Activated T-cell treated with anti-CD3 and anti-CD28 coated beads, Interleukin-2, amount 50 U/mL, for 4 hours (primary cell): ENCODE data around the gene PTPRM. TPM values are rescaled to one million over a fixed set of nuclear protein-coding genes. Genes with fewer than 3 reads are reported as not detected.

ENCODE experiments used
- ATAC-seq, 2 donors: fragments of 200-7000 bp; cut with Tn5 transposase; one replicate each; pipeline ENCODE4 v1.10.0; 2021
- DNase-seq: peaks from one replicate; pipeline ENCODE4 v3.0.0-alpha.2; 2020
- H3K27me3 Mint-ChIP-seq: one replicate; pipeline ENCODE4 v1.8.0; 2021; ENCODE audit warnings: low read depth, mixed read lengths
- H3K36me3 Mint-ChIP-seq: one replicate; pipeline ENCODE4 v1.8.0; 2022; ENCODE audit warnings: mixed read lengths; ENCODE audit not compliant: insufficient read depth
- H3K4me1 Mint-ChIP-seq: one replicate; pipeline ENCODE4 v1.8.0; 2021; ENCODE audit warnings: low read depth, mixed read lengths
- H3K4me3 Mint-ChIP-seq: one replicate; pipeline ENCODE4 v1.8.0; 2021; ENCODE audit warnings: mild to moderate bottlenecking, moderate library complexity, mixed read lengths
- H3K9me3 Mint-ChIP-seq: one replicate; pipeline ENCODE4 v1.8.0; 2021; ENCODE audit warnings: mixed read lengths
- total RNA-seq, 3 donors: library from RNA; stranded (reverse); gene quantifications; one replicate each; pipeline ENCODE4 v1.2.1, GENCODE V29; 2021

The PTPRM gene
- total RNA-seq, 3 donors from 2014 or later: 1.5 to 3.5 (median 2.3) TPM

GRCh38 chr18:8300751-8301410, 733.8 kb downstream of the PTPRM start:
- no peak for ATAC-seq
- H3K4me3 Mint-ChIP-seq: no peak overlapping the region

GRCh38 chr18:8301427-8302172, 734.5 kb downstream of the PTPRM start:
- no peaks in the 10 kb centered on the region for H3K27me3 Mint-ChIP-seq

More at GRCh38 chr18:8300751-8301410, 733.8 kb downstream of the PTPRM start:
- no peak for DNase-seq
- H3K4me1 Mint-ChIP-seq: no peaks in the 10 kb centered on the region
- H3K36me3 Mint-ChIP-seq: no peaks in the 10 kb centered on the region
- H3K9me3 Mint-ChIP-seq: no peaks in the 10 kb centered on the region
- no peaks in the 10 kb centered on the region for H3K27me3 Mint-ChIP-seq

GRCh38 chr18:8303151-8303755, 736.1 kb downstream of the PTPRM start:
- ATAC-seq (no peak), DNase-seq (no peak)
- Mint-ChIP-seq H3K27me3 (no peaks in the 10 kb centered on the region), H3K36me3 (no peaks in the 10 kb centered on the region), H3K9me3 (no peaks in the 10 kb centered on the region), H3K4me1 (no peaks in the 10 kb centered on the region), H3K4me3 (no peak overlapping the region)

More at GRCh38 chr18:8301427-8302172, 734.5 kb downstream of the PTPRM start:
- no peaks in the 10 kb centered on the region for H3K36me3 Mint-ChIP-seq
- no peak for DNase-seq
- ATAC-seq: no peak
- H3K4me1 Mint-ChIP-seq: no peaks in the 10 kb centered on the region
- H3K9me3 Mint-ChIP-seq: no peaks in the 10 kb centered on the region
- H3K4me3 Mint-ChIP-seq: no peak overlapping the region

- no peak for DNase-seq
- H3K9me3 Mint-ChIP-seq: no peaks in the 10 kb centered on the region
- no peaks in the 10 kb centered on the region for H3K36me3 Mint-ChIP-seq
- H3K4me3 Mint-ChIP-seq: no peak overlapping the region
- H3K4me1 Mint-ChIP-seq: no peaks in the 10 kb centered on the region
- no peak for ATAC-seq
- no peaks in the 10 kb centered on the region for H3K27me3 Mint-ChIP-seq
Observed at GRCh38 chr18:8307960-8308359, 740.8 kb downstream of the PTPRM start.

GRCh38 chr18:8313043-8313442, 745.9 kb downstream of the PTPRM start:
- Mint-ChIP-seq H3K27me3 (no peaks in the 10 kb centered on the region), H3K36me3 (no peaks in the 10 kb centered on the region), H3K4me1 (no peaks in the 10 kb centered on the region), H3K9me3 (no peaks in the 10 kb centered on the region), H3K4me3 (no peak overlapping the region)
- no peak for ATAC-seq
- no peak for DNase-seq

GRCh38 chr18:8314124-8314523, 747.0 kb downstream of the PTPRM start:
- Mint-ChIP-seq H3K36me3 (no peaks in the 10 kb centered on the region), H3K9me3 (no peaks in the 10 kb centered on the region), H3K4me1 (no peaks in the 10 kb centered on the region), H3K27me3 (no peaks in the 10 kb centered on the region), H3K4me3 (no peak overlapping the region)
- ATAC-seq (no peak), DNase-seq (no peak)

GRCh38 chr18:8319798-8320489, 752.8 kb downstream of the PTPRM start:
- no peaks in the 10 kb centered on the region for H3K4me1 Mint-ChIP-seq
- no peak overlapping the region for H3K4me3 Mint-ChIP-seq
- no peaks in the 10 kb centered on the region for H3K27me3 Mint-ChIP-seq
- no peaks in the 10 kb centered on the region for H3K36me3 Mint-ChIP-seq
- no peak for ATAC-seq
- no peak for DNase-seq
- no peaks in the 10 kb centered on the region for H3K9me3 Mint-ChIP-seq

GRCh38 chr18:8322486-8322885, 755.4 kb downstream of the PTPRM start:
- Mint-ChIP-seq H3K9me3 (no peaks in the 10 kb centered on the region), H3K36me3 (no peaks in the 10 kb centered on the region), H3K27me3 (no peaks in the 10 kb centered on the region), H3K4me3 (no peak overlapping the region), H3K4me1 (no peaks in the 10 kb centered on the region)
- ATAC-seq (no peak), DNase-seq (no peak)

GRCh38 chr18:8324343-8325065, 757.4 kb downstream of the PTPRM start:
- Mint-ChIP-seq H3K36me3 (no peaks in the 10 kb centered on the region), H3K4me1 (no peaks in the 10 kb centered on the region), H3K4me3 (no peak overlapping the region), H3K27me3 (no peaks in the 10 kb centered on the region), H3K9me3 (no peaks in the 10 kb centered on the region)
- no peak for DNase-seq
- no peak for ATAC-seq

GRCh38 chr18:8326763-8327394, 759.8 kb downstream of the PTPRM start:
- Mint-ChIP-seq H3K9me3 (no peaks in the 10 kb centered on the region), H3K36me3 (no peaks in the 10 kb centered on the region), H3K4me1 (no peaks in the 10 kb centered on the region), H3K4me3 (no peak overlapping the region), H3K27me3 (no peaks in the 10 kb centered on the region)
- DNase-seq (no peak), ATAC-seq (no peak)

- DNase-seq (no peak), ATAC-seq (no peak)
- Mint-ChIP-seq H3K9me3 (no peaks in the 10 kb centered on the region), H3K27me3 (no peaks in the 10 kb centered on the region), H3K4me3 (no peak overlapping the region), H3K36me3 (no peaks in the 10 kb centered on the region), H3K4me1 (no peaks in the 10 kb centered on the region)
Observed at GRCh38 chr18:8328126-8328525, 761.0 kb downstream of the PTPRM start.

- H3K36me3 Mint-ChIP-seq: no peaks in the 10 kb centered on the region
- H3K27me3 Mint-ChIP-seq: no peaks in the 10 kb centered on the region
- no peak overlapping the region for H3K4me3 Mint-ChIP-seq
- DNase-seq: no peak
- no peaks in the 10 kb centered on the region for H3K9me3 Mint-ChIP-seq
- H3K4me1 Mint-ChIP-seq: no peaks in the 10 kb centered on the region
- ATAC-seq: no peak
Observed at GRCh38 chr18:8329186-8329771, 762.2 kb downstream of the PTPRM start.

- DNase-seq: no peak
- ATAC-seq: no peak
- H3K9me3 Mint-ChIP-seq: no peaks in the 10 kb centered on the region
Observed at GRCh38 chr18:8330575-8330974, 763.5 kb downstream of the PTPRM start.

More at GRCh38 chr18:8330575-8330974, 763.5 kb downstream of the PTPRM start:
- no peaks in the 10 kb centered on the region for H3K27me3 Mint-ChIP-seq
- H3K36me3 Mint-ChIP-seq: no peaks in the 10 kb centered on the region
- H3K4me3 Mint-ChIP-seq: no peak overlapping the region
- no peaks in the 10 kb centered on the region for H3K4me1 Mint-ChIP-seq
